Measurements from ENCODE around the gene ASB7.

The ASB7 gene

DNA sequence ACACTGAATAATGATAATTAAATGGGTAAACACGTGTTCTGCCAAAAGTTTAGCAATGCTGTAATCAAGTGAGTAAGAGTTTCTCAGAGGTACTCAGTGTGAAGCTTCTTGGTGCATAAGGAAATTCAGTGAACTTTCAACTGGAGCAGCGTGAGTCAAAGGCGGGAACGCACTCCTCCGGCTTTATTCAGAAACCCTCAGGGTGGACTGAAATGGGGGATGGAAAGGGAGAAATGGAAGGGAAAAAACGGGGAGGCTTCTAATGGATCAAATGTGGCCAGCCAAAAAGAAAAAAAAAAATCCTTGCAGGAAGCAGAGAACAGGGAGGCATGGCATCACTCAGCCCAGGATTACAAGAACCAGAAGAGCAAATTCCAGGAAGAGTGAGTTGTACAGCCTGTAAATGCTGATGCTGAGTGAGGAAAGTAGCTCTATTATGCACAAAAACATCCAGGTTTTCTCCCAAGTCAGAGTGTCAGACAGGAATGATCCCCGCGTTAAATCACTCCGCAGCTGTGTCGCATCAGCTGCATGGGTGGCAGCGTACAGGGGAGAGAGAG is 85.3 kb downstream of the ASB7 start:
- no peak for DNase-seq

DNA sequence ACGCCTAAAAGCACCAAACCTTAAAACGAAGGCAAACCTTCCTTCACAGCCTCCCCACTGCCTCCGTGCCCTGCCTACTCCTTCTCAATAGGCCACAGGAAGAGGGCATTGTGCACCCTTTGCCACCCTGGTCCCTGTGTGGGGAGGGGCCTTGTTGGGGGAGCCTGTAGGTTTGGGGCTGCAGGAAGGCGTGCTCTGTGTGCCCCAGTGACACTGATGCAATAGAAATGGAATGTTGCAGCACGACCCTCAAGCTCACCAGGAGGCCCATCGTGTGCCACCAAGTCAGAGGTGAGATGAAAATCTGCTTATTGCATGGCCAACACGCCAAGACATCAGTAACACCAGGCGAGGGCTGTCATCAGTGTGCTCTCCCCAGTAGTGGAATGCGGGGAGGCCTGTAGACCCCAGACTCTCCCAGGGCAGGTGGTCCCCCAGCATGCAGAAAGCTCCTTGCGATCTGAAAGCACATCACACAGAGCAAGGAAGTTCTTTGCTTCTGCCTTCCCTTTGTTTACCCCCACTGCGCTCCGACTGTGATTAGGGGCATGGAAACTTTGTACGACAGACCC is 86.2 kb downstream of the ASB7 start:
- DNase-seq: no peak

DNA sequence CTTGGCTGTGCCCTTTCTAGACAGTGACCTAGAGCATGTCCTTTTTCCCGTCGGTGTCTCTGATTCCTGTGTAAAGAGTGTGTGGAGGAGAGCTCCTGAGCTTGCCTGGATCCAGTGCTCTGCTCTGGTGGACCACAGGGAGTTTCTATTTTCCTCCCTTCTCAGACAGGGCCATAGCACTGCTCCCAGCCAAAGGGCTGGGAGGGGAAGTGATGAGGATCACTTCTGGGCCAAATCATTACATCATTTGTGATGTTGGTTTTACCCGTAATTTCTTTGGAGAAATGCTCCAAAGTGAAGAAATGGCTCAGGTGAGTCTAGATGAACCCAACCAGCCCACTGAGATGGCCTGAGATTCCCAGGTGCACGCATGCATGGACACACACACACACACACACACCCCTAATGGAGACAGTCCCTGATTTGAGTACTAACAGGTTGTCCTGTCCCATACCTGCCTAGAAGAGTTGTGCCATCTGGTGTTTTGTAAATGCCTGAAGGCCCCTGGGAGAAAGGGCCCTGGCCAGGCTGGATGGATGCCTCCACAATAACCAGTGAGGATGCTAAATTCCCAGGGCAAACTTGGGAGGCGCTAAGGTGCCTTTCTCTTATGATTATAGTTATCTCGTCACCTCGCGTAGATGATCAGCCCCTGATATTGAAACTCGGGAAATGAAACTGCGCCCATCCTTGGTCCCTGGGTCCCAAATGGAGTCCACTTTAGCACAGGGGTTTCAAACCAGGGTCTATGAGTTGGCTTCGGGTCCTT is 86.9 kb downstream of the ASB7 start:
- DNase-seq: no peak

DNA sequence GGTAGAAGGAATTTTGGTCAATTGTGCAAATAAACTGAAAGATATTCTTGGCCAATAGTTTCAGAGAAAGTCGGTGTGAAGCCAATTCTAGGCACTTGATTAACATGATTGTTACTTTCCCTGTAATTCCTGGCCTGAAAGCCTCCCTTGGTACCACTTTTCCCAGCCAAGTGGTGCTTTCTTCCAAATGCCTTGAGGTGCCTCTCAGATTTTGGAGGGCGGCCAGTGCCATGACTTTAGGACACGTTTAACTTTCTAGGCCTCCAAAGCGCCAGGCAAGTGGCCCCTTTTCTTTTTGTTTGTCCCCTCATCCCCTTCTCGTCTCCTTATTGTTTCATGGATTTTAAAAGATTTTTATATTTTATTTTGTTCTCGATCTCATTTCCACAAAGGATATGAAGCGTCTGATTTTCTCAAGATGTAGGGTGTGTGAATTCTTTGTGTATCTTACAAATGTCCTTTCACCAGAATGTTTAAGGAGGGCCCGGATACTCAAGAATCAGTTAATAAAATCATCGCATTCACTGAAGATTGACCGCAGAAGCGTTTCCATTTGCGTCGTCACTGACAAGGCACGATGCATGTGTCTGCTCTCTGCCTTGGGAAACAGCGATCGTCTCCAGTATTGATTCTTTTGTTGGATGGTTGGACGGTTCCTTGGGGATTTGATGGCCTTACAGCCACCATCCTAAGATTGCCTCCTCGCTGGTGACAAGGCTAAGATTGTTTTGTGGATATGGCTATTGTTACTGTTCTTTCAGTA is 87.8 kb downstream of the ASB7 start:
- no peak for DNase-seq

DNA sequence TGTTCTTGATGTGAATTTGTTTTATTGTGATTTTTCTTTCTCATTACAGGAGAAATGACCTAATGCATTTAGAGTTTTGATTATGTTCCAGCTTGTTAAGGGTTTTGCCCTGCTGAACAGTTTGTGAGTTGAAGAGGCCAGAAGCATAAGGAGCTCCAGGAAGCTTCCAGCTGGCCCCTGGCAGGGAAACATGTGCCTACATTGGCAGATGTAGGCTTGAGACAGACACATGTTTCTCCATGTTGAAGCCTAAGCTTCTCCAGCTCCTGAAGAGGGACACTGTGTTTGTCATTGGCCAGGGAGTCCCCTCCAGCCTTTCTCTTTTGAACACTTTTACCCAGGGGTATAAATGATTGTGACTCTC is 88.4 kb downstream of the ASB7 start:
- no peak for DNase-seq

DNA sequence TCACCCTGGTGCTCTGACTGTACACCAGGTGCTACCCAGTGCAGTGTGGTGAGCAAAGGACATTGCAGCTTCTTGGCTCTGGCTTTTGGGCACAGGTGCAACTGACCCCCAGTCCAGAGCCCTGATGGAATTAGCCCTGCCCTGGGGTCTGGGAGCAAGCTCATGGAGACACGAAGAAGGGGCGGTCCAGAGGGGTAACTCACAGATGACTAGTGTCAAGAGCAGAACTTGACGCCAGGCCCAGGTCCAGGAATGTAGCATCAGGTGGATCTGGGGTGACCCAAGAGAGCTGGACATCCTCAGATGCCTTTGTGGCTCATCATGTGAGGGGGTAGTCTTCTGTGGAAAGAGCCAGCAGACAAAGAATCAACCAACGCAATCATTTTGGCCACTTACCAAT is 88.9 kb downstream of the ASB7 start:
- no peak for DNase-seq

DNA sequence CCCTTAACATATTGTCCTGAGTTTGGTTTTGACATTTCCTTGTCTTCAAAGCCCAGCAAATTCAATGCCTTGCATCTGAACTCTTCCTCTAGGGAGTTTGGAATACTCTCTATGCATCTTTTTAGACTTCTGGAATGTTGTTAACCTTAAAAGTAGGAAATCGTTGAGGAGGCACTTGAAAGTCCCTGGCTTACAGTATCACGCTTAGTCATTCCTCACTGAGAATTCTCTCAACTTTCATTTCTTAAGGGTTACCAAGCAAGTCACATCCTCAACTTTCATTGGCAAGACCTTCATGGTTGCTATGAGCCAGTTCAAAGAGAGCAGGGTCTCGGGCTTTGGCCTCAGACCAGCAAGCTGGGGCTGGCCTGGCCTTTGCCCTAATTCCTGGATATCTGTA is 89.9 kb downstream of the ASB7 start:
- DNase-seq: no peak

DNA sequence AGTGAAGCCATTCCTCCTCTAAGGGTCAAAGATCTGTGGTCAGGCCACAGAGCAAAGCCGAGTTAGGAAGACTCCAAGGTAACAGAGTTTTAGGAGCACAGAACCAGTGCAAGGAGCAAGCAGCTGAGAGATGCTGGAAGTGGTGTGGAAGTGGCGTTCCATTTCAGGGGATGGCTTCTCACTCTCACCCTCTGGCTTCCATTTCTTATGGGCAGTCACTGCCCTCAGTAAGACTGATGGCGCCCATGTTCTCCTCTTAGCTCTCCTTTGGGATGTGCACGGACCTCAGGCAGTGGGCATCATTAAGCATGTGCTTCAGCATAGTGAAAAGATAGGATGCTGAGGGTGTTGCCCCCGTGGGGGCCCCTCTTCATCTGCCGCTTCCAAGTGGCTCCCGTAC is 90.3 kb downstream of the ASB7 start:
- no peak for DNase-seq

DNA sequence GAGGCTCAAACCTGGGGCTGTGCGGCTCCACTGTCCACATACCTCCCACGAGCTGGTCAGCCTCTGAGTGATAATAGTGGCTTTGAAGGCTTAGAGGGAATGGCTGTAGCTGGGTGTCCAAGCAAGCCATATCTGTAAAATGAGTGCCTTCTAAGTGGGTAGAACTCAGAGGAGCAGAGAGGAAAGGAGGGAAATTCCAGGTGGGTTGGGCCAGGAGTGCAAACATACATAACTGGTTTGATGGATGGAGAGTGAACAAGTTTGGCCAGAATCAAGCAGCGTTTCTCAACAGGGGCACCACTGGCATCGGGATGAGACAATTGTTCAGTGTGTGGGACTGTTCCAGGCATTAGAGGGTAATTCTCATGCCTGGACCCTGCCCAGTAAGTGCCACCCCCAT is 91.1 kb downstream of the ASB7 start:
- DNase-seq: no peak

DNA sequence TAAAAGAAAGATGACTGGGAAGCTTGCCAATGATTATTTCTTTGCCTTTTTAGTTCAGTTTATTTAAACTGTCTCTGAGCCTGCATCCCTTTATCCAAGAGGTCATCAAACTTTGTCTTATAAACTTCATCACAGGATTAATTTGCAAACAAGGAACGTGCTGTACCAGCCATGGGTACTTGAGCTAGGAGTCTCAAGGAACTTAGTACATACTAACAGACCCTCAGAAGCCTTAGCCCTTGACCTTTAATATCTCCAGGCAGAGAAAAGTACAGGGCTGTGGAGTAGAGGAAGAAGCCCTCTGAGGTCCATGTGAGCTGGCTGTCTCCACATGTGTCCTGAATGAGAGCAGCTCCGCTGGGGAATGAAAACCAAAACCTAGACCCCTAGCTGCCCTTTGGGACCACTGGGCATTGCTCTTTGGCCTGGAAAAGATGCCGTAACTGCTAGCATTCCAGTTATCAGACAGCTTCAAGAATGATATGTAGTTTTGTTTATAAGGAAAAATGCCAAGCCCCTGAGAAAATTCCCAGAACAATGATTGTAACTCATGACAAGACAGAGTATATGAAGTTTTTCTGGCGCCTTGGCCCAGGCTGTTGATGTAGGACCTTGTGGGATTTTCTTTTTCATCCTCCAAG is 92.1 kb downstream of the ASB7 start:
- DNase-seq: no peak

DNA sequence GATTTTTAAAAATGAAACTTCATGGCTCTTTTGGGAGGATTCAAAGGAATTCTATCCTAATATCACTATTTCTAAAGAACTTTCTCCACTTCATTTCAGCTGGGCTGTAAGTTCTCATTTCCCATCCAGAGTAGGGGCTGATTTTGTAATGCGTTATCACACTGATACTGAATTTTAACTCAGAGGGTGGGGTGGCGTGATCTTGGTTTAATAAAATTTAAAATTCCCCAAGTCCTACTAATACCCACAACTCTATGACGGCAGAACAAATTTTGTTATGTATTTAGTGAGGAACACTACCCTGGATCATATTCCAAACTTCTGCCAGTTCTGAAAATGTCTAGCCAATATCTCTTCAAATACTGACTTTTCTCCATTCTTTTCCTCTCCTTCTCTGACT is 92.7 kb downstream of the ASB7 start:
- no peak for DNase-seq

DNA sequence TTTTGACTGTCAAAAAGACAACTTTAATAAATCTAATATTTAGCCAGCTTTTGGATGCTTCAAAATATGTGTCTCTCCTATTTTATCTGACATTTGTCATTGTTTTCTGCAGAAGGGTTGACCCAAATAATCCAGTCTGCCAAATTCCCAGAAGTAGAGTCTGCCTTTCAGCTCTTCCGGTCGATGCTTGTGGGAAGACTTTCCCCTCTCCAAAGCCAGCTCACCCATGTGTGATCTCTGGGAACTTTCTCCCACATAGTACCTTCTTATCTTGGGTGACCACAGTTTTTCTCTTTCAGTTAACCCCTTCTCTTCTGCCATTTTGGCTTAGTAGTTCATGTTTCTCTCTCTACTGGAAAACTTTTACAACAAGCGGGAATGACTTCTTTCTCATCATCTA is 94.1 kb downstream of the ASB7 start:
- DNase-seq: no peak

All from suppressor macrophage treated with lipopolysaccharide for 4 hours (primary cell).